GM10266 (cell line): ENCODE data around the gene EHMT1.

Experiments
- DNase-seq: peaks from one replicate; pipeline ENCODE4 v3.0.0; 2012; ENCODE audit errors: extremely low spot score
- TF ChIP-seq, protein P1 (sequence below): IDR thresholded peaks from 2 replicates; pipeline ENCODE4 v1.5.1; 2012; ENCODE audit warnings: mild to moderate bottlenecking, low read depth; ENCODE audit not compliant: control insufficient read depth, insufficient read depth; ENCODE audit errors: missing control alignments

EHMT1 gene

DNA sequence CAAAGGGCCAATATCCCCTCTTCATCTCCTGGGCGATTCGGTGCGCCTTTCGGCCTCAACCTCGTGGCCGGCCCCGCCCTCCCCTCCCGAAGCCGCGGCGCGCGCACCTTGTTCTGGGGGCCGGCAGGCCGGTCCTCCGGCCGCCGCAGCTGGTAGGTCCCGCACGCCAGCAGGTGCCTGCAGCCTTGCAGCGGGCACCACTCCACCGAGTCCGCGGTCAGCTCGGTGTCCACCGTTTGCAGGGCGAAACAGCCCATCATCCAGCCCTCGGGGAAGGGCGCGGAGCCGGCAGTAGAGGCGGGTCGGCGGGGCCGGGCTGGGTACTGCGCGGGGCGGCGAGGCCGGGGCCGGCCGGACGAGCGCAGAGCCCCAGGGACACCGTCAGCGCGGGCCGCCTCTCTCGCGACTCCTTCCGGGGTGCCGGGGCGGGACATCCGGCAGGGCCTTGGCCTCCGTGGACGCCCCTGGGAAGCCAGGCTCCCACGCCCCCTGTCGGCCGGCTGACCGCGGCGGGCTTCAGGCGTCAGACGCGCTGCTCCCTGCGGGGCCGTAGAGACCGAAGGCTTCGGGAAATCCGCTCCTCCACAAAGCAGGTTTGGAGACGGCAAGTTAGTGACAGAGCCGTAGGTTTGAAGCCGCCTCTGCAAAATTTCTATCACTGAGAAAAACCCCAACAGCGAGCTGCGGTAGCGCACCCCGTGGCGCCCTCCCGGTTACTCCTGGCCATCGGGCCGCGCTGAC lies 40.1 kb upstream of the EHMT1 start, which contains the start of gene DPH7:
Gene DPH7 (minus strand): TSS at position 408 of the 741 bp plus-strand sequence. CDS start 148 bp downstream, at position 260.
- TF ChIP-seq, protein P1, sequence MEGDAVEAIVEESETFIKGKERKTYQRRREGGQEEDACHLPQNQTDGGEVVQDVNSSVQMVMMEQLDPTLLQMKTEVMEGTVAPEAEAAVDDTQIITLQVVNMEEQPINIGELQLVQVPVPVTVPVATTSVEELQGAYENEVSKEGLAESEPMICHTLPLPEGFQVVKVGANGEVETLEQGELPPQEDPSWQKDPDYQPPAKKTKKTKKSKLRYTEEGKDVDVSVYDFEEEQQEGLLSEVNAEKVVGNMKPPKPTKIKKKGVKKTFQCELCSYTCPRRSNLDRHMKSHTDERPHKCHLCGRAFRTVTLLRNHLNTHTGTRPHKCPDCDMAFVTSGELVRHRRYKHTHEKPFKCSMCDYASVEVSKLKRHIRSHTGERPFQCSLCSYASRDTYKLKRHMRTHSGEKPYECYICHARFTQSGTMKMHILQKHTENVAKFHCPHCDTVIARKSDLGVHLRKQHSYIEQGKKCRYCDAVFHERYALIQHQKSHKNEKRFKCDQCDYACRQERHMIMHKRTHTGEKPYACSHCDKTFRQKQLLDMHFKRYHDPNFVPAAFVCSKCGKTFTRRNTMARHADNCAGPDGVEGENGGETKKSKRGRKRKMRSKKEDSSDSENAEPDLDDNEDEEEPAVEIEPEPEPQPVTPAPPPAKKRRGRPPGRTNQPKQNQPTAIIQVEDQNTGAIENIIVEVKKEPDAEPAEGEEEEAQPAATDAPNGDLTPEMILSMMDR = peak; percentile 99
- peak; percentile 99 for DNase-seq

DNA sequence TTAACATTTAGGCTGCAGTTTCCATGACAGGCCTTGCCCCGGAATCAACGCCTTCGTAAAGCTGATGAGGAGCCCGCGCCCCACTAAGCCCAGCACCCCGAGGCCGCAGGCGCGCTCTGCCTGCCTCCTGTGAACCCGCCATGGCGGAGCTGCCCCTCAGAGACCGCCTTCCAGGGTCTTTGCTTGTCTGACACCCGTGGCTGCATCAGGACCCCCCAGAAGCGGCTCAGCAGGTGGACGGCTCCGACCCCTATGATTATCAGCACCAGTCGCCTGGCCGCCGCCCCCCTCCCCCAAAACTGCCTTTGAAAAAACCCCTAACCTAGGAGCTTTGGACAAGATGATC lies 39.6 kb upstream of the EHMT1 start:
- TF ChIP-seq, protein P1 = no peak
- no peak for DNase-seq

DNA sequence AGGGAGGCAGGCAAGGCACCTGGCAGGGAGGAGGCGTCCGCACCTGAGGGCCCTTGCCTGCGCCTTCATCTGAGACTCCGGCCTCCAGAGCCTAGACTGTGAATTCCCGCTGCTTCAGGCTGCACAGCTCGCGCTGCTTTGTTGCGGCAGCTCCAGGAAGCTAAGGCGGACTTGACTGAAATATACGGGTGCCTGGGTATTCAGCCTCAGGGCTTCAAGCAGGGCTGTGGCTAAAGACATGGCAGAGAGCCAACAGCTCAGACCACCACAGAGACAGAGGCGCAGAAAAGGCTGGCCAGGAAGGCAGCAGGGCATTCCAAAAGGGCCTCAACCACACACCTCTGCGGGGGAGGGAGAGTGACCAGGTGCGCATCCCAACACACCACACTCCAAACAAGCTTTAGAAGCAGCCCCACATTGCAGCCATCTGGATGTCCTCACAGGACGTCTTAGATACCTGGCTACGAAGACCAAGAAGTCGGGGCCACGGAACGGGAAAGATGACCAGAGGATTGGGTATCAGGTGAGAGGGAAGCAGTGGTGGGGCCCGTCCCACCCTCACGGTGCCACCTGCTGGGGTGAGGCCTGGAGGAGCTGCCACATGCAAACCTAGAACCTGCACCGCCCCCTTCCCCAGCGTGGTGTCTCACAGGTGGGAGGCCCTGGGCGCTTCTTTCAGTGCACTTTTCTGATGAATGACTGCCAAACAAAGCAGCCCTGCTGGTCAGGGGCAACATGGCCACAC lies 38.4 kb upstream of the EHMT1 start:
- no peak for DNase-seq
- TF ChIP-seq, protein P1 = no peak

DNA sequence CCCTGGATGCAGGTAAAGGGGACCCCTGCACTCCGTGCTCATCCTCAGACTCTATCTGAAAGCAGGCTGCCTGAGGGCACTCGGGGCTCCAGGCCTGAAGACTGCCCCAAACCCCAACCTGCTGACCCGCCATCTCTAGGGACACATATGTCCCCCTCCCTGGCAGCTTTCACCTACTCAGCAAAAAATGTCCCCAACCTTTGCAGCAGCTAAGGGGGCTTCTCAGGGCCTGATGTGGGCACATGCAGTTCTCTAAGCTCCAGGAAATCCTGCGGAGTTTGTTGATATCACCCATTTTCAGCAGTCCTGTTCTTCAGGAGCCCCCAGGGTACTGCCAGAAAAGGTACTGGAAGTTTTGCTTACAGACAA lies 37.9 kb upstream of the EHMT1 start:
- TF ChIP-seq, protein P1 = no peak
- no peak for DNase-seq

DNA sequence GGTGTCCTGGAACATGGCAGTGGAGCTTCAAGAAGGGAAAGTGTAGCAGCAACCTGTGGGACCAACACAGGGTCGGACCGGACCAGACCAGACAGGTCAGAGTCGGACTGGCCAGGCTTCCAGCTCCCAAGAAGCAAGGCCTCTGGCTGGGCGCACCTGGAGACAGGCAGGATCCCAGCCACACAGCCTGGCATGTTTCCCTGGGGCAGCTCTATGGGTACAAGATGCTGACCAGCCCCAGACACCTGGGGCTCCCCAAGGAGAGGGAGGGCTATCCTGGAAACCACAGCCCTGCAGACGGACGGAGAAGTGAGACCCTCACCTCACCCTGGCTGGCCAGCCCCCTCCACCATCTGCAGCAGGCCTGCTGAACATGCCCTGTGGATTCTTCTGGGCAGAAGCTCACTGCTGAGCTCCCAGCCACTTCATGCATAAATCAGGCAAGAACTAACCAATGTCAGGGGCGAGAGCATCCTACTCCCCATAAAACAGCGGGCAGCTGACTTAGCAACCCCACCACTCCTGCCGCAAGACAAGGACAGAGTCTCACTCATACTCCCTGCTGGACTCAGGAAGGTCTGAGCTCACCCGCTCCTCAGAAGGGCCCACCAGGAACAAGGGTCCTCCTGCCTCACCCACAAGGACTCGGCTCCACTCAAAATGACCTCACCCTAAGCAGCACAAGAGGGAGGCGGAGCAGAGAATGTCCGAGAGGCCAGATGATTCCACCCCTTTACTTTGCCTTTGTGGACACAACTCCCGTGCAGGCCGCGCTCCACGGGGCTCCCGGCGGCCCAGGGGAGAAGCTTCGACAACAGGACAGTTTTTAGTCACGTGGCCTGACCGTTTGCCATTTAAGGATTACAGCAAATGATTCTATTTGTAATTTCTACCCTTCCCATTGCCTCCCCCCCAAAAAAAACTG lies 37.2 kb upstream of the EHMT1 start:
- no peak for DNase-seq
- TF ChIP-seq, protein P1 = no peak

DNA sequence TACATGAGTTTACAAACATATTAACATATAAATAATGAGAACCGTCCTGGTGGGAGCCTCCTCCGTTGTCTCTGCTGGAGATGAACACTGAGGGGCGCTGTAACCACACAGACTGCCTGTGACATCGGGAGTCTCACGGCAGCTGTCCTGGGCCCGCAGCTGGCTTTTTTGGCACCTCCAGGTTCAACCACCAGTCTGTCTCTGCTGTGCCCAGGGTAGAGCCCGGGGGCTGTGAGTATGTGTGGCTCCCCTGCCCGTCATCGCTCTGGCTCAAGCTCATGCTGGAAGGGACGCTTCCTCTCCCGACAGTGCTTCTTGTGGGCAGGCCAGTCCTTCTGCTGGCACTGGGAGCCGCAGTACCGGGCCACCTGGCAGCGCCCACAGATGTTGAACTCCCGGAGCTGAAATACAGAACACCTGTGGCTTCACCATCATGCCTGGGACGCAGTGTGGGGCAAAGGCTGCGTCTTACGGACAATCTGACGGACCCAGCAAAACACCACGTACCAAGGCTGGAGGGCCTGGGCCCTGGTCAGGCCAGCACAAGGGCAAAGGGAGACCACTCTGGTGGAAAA lies 36.4 kb upstream of the EHMT1 start:
- no peak for DNase-seq
- TF ChIP-seq, protein P1 = no peak
